GM10847 (cell line): Measurements from ENCODE around the gene RABL3.
A peak's percentile ranks its signal among the peaks of the same experiment; 100 is the strongest.

Experiments used
- POLR2A ChIP-seq: IDR thresholded peaks from 2 replicates; pipeline ENCODE4 v1.6.1; 2011; ENCODE audit not compliant: insufficient read length; ENCODE audit errors: extremely low read depth

Gene RABL3

DNA sequence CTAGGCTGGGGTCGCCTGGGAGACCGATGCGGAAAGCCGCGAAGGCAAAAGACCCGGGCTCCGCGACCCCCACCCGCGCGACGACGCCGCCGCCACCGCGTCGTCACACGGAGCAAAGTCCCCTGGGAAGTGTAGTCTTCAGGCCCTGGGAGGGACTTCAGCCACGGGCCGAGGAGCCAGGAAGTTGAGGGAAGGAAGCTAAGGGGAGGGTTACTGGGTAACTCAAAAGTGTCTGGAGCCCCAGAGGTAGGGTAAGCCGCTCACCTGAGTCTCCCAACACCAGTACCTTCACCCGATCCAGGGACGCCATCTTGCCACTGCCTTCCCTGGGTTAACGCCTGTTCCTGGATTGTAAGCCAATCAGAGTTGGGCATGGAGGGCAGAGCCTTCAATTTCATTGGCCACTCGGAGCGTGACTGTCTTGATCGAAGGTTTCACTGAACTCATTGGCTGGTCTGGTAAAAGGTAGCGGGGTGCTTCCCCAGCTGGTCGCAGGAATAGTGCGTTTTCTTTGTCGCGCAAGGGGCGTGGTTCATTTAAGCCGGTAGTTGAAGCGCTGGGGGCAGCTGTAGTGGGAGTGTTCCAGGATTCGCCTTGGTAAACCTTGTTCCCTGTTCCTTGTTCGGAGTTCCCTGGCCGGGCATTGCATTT is at the start of gene RABL3, which contains the start of gene GTF2E1:
RABL3 (minus strand) TSS at position 319 of the 651 bp plus-strand sequence; CDS start at position 310, 9 bp downstream.
GTF2E1 (plus strand) TSS at position 547 of the 651 bp plus-strand sequence. CDS start 7,809 bp downstream, outside the sequence.
- TF ChIP-seq POLR2A = peak; percentile 44

- TF ChIP-seq POLR2A = no peak
These were observed 49.6 kb upstream of the RABL3 start for GRCh38 chr3:120791913-120792312.

DNA sequence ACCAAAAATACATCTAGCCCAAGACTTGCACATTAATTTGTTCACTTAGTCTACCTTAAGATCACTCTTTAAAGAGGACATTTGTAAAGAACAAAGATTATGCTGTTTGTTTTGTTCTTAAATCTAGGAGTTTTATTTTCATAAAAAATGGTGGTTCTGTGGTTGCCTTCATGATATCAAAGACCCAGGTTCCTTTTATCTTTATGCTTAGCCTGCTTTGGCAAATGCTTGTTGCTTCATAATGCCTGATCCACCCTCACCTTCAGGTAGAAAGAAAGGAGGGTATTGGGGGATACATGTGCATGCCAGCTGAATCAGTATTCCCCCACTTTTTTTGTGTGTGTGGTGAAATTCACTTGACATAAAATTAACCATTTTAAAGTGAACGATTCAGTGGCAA is 48.7 kb upstream of the RABL3 start:
- no peak for TF ChIP-seq POLR2A

DNA sequence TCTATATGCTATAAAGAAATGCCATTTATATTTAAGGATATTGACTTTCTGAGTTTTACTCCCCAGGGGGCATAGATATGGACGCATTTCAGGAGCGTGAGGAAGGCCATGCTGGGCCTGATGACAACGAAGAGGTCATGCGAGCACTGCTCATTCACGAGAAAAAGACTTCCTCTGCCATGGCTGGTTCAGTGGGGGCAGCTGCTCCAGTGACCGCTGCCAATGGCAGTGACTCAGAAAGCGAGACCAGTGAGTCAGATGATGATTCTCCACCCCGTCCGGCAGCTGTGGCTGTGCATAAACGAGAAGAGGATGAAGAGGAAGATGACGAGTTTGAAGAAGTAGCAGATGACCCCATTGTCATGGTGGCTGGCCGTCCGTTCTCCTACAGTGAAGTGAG is 38.7 kb upstream of the RABL3 start:
- TF ChIP-seq POLR2A = no peak

GRCh38 chr3:120778776-120779175 is 36.5 kb upstream of the RABL3 start:
- TF ChIP-seq POLR2A = no peak

DNA sequence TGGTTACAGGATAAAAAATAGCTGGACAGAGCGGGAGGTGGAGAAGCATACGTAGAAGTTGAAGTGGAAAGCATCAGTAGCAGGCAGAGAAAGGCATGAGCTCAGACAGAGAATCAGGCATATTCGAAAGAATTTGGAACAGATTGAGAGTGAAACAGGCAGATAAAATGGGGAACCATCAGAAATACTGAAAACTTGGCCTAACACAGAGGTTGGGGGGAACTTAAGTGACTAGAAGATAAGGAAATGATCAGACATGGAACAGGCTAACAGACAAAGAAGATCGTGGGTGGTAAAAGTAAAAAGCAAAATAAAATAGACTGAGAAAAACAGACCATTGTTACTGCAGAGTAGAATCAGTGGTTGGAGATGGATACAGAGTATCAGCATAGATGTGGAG is 33.1 kb upstream of the RABL3 start:
- no peak for TF ChIP-seq POLR2A

DNA sequence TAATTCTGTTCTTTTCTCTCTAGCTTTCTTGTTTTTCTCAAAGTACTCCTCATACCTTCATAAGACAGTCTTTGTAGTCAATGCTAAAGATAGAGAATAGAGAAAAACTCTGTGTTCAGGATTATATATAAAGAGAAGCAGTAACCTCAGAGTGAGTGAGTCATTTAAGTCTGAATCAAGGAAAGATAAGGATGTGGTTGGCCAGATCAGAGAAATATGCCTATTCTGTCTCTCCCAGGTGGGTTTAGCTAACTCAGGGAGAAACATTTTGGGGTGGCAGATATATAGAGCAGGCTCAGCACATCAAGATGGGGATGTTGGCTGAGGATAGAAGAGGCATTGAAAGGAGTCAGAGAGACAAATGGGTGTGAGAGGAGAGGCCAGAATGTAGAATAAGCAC is 31.6 kb upstream of the RABL3 start:
- no peak for TF ChIP-seq POLR2A

GRCh38 chr3:120772081-120772480 is 29.8 kb upstream of the RABL3 start:
- TF ChIP-seq POLR2A = no peak

GRCh38 chr3:120770891-120771290 is 28.6 kb upstream of the RABL3 start:
- TF ChIP-seq POLR2A = no peak

GRCh38 chr3:120769436-120769835 is 27.1 kb upstream of the RABL3 start:
- TF ChIP-seq POLR2A = no peak

GRCh38 chr3:120767106-120767505 is 24.8 kb upstream of the RABL3 start:
- no peak for TF ChIP-seq POLR2A

DNA sequence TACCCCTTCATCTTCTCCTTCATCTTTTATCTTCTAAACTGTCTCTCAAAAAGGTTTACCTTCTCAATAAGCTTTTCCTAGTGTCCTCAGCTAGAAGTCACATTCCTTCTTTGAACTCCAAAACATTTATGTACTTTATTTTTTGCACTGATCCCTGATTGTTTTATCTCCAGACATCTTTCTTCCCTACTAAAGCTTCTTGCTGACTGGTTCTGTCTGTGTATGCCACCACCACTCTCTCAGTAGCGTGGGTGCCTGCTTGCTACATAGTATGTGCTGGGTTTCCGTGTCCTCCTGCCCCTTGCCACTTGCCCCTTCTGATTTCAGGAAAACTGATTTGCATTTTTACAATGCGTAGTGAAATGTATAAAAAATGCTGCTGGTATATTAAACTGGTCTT is 24.3 kb upstream of the RABL3 start:
- TF ChIP-seq POLR2A = no peak

- TF ChIP-seq POLR2A = no peak
These were observed 23.6 kb upstream of the RABL3 start for GRCh38 chr3:120765830-120766493.

GRCh38 chr3:120764206-120764605 is 21.9 kb upstream of the RABL3 start:
- TF ChIP-seq POLR2A = no peak

DNA sequence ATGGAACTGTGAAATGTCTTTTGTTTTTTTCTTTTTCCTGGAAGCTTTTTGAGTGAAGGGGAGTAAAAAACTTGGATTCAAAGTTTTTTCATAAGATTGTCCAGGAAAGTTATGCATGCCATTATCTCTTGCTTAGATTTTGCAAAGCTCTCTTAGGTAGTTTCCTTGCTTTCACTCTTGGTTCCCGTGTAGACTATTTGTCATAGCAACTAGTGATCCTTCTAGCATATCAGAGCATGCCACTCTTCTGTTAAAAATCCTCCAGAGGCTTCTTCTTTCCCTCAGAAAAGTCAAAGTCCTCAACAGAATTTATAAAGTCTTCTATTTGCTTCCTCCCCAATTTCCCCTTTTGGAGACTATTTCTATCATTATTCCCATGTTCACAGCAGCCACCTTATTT is 21.3 kb upstream of the RABL3 start:
- no peak for TF ChIP-seq POLR2A

GRCh38 chr3:120762615-120763014 is 20.3 kb upstream of the RABL3 start:
- TF ChIP-seq POLR2A = no peak

DNA sequence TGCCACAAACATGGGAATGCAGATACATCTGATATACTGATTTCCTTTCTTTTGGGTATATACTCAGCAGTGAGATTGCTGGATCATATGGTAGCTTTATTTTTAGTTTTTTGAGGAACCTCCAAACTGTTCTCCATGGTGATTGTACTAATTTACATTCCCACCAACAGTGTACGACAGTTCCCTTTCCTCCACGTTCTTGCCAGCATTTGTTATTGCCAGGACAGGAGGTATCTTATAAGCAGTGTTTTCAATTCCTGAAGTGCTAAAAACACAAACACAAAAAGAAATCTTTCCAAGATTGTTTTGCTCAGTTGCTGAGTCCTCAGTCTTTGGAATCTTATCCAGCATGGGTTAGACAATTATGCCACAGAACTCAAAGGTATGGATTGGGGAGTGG is 13.7 kb upstream of the RABL3 start:
- no peak for TF ChIP-seq POLR2A
